RWPE2 (cell line): ENCODE measurements around the gene INPP1.

Experiments
- ATAC-seq: fragments of 200-7000 bp; cut with Tn5 transposase; 3 replicates; pipeline ENCODE4 v1.9.1; 2021; ENCODE audit warnings: low read depth
- DNase-seq: peaks from one replicate; pipeline ENCODE4 v3.0.0-alpha.2; 2020; ENCODE audit warnings: low spot score
- H3K27ac ChIP-seq: fragments of 450-650 bp; 2 replicates; pipeline ENCODE4 v1.5.1; 2017; ENCODE audit warnings: mild to moderate bottlenecking; ENCODE audit not compliant: poor library complexity, severe bottlenecking
- H3K27me3 ChIP-seq: fragments of 250-450 bp; sonication (Bioruptor Pico); 2 replicates; pipeline ENCODE4 v1.5.1; 2021; ENCODE audit warnings: mild to moderate bottlenecking, moderate library complexity; ENCODE audit not compliant: insufficient read depth, poor library complexity, severe bottlenecking
- H3K36me3 ChIP-seq: fragments of 250-450 bp; sonication (Bioruptor Pico); 2 replicates; pipeline ENCODE4 v1.5.1; 2020; ENCODE audit warnings: low read depth, mild to moderate bottlenecking, moderate library complexity
- H3K4me1 ChIP-seq: fragments of 250-450 bp; sonication (Bioruptor Pico); 2 replicates; pipeline ENCODE4 v1.5.1; 2021; ENCODE audit warnings: mild to moderate bottlenecking, moderate library complexity; ENCODE audit not compliant: insufficient read depth, poor library complexity, severe bottlenecking
- H3K4me3 ChIP-seq: fragments of 250-450 bp; sonication (Bioruptor Pico); 2 replicates; pipeline ENCODE4 v1.5.1; 2021; ENCODE audit warnings: mild to moderate bottlenecking, moderate library complexity; ENCODE audit not compliant: severe bottlenecking
- H3K9me3 ChIP-seq: fragments of 250-450 bp; sonication (Bioruptor Pico); 2 replicates; pipeline ENCODE4 v1.5.1; 2021; ENCODE audit warnings: mild to moderate bottlenecking, moderate library complexity; ENCODE audit not compliant: severe bottlenecking
- CTCF ChIP-seq: fragments of 450-650 bp; IDR thresholded peaks from one replicate; pipeline ENCODE4 v1.5.1; 2017; ENCODE audit warnings: mild to moderate bottlenecking, moderate library complexity; ENCODE audit not compliant: poor library complexity, severe bottlenecking

INPP1 gene

GRCh38 chr2:190412966-190413365 is 69.6 kb downstream of the INPP1 start:
- H3K27me3 ChIP-seq, result no peaks in the 10 kb centered on the region
- peaks cover 28% of the 10 kb centered on the region for H3K4me1 ChIP-seq
- no peak overlapping the region for H3K4me3 ChIP-seq
- no peak overlapping the region for H3K27ac ChIP-seq
- ATAC-seq (no peak), DNase-seq (no peak)
- TF ChIP-seq CTCF, result no peak
- H3K36me3 ChIP-seq, result no peaks in the 10 kb centered on the region
- H3K9me3 ChIP-seq, result no peaks in the 10 kb centered on the region

- TF ChIP-seq CTCF, result no peak
- H3K4me1 ChIP-seq, result peaks cover 28% of the 10 kb centered on the region
- no peaks in the 10 kb centered on the region for H3K9me3 ChIP-seq
- ATAC-seq (peak; percentile 62), DNase-seq (no peak)
- H3K27me3 ChIP-seq, result no peaks in the 10 kb centered on the region
- no peaks in the 10 kb centered on the region for H3K36me3 ChIP-seq
- no peak overlapping the region for H3K27ac ChIP-seq
- H3K4me3 ChIP-seq, result no peak overlapping the region
These were observed 70.0 kb downstream of the INPP1 start for GRCh38 chr2:190413421-190413820.

GRCh38 chr2:190415251-190415650 is 71.9 kb downstream of the INPP1 start:
- DNase-seq (no peak), ATAC-seq (no peak)
- no peak for TF ChIP-seq CTCF
- H3K4me3 ChIP-seq, result no peak overlapping the region
- H3K27ac ChIP-seq, result no peak overlapping the region
- no peaks in the 10 kb centered on the region for H3K36me3 ChIP-seq
- no peaks in the 10 kb centered on the region for H3K27me3 ChIP-seq
- H3K4me1 ChIP-seq, result peaks cover 18% of the 10 kb centered on the region
- H3K9me3 ChIP-seq, result no peaks in the 10 kb centered on the region

- Histone ChIP-seq H3K4me3 (no peak overlapping the region), H3K27ac (no peak overlapping the region), H3K27me3 (no peaks in the 10 kb centered on the region), H3K9me3 (no peaks in the 10 kb centered on the region), H3K36me3 (no peaks in the 10 kb centered on the region), H3K4me1 (peaks cover 18% of the 10 kb centered on the region)
- ATAC-seq (no peak), DNase-seq (no peak)
- TF ChIP-seq CTCF, result no peak
These were observed 72.7 kb downstream of the INPP1 start for GRCh38 chr2:190415794-190416775.
